Epithelial cell of esophagus (primary cell): ENCODE measurements around the gene OPHN1.
A peak's percentile ranks its signal among the peaks of the same experiment; 100 is the strongest.

Experiments used
- DNase-seq: peaks from one replicate; pipeline ENCODE4 v3.0.0; 2010; ENCODE audit warnings: low read depth
- H3K4me3 ChIP-seq: 2 replicates; pipeline ENCODE4 v1.5.1; 2011; ENCODE audit warnings: mild to moderate bottlenecking, low read length, control low read depth
- CTCF ChIP-seq: IDR thresholded peaks from 2 replicates; pipeline ENCODE4 v1.5.1; 2011; ENCODE audit warnings: low read depth, mild to moderate bottlenecking, low read length, control low read depth, inconsistent platforms; ENCODE audit not compliant: insufficient read depth; ENCODE audit errors: missing control alignments

The OPHN1 gene

GRCh38 chrX:68045008-68045577 lies 388.2 kb downstream of the OPHN1 start:
- no peak overlapping the region for H3K4me3 ChIP-seq
- TF ChIP-seq CTCF, result no peak
- DNase-seq, result no peak

- no peak for TF ChIP-seq CTCF
- no peak for DNase-seq
- no peak overlapping the region for H3K4me3 ChIP-seq
Observed at GRCh38 chrX:68043713-68044438, 389.4 kb downstream of the OPHN1 start.

GRCh38 chrX:68041110-68041509 lies 392.2 kb downstream of the OPHN1 start:
- TF ChIP-seq CTCF, result no peak
- no peak for DNase-seq
- no peak overlapping the region for H3K4me3 ChIP-seq

- DNase-seq, result peak; percentile 33
- no peak overlapping the region for H3K4me3 ChIP-seq
Observed at GRCh38 chrX:68018248-68019203, 414.8 kb downstream of the OPHN1 start.

GRCh38 chrX:67998540-67998939 lies 434.8 kb downstream of the OPHN1 start:
- no peak for TF ChIP-seq CTCF
- H3K4me3 ChIP-seq, result no peak overlapping the region
- DNase-seq, result no peak

More at GRCh38 chrX:68018248-68019203, 414.8 kb downstream of the OPHN1 start:
- TF ChIP-seq CTCF, result peak; percentile 49
